RCC 7860 (cell line): ENCODE data around the gene SAP25.

Source experiments
- DNase-seq: peaks from one replicate; pipeline ENCODE4 v3.0.0-alpha.2; 2015; ENCODE audit warnings: low spot score
- FAIRE-seq: peaks from 2 replicates; lab custom pipeline; 2012; peaks lifted over from hg19 to GRCh38; lab: Jason Lieb, UNC

The SAP25 gene

GRCh38 chr7:100598425-100598824 lies 24.7 kb upstream of the SAP25 start:
- FAIRE-seq, result no peak
- DNase-seq, result peak; percentile 5

GRCh38 chr7:100595188-100595587 lies 21.5 kb upstream of the SAP25 start:
- DNase-seq (no peak), FAIRE-seq (no peak)

GRCh38 chr7:100591596-100591995 lies 17.9 kb upstream of the SAP25 start:
- DNase-seq (no peak), FAIRE-seq (no peak)

GRCh38 chr7:100590077-100590737 lies 16.5 kb upstream of the SAP25 start:
- FAIRE-seq, result no peak

GRCh38 chr7:100589341-100589947 lies 15.7 kb upstream of the SAP25 start:
- FAIRE-seq (no peak), DNase-seq (no peak)

More at GRCh38 chr7:100590077-100590737, 16.5 kb upstream of the SAP25 start:
- DNase-seq, result no peak

GRCh38 chr7:100588438-100588837 lies 14.7 kb upstream of the SAP25 start:
- FAIRE-seq (no peak), DNase-seq (peak; percentile 8)

- DNase-seq (peak; percentile 100), FAIRE-seq (peak; percentile 98)
Observed at GRCh38 chr7:100586266-100587025, 12.7 kb upstream of the SAP25 start, which contains the start of gene FBXO24. FBXO24 (plus strand) TSS chr7:100586328; CDS start chr7:100586626, 298 bp downstream.

- DNase-seq, result peak; percentile 11
- no peak for FAIRE-seq
Observed at GRCh38 chr7:100585511-100586265, 12.0 kb upstream of the SAP25 start, which contains the start of gene LRCH4. LRCH4 (minus strand) TSS chr7:100586129; CDS start chr7:100586100, 29 bp downstream.

GRCh38 chr7:100584683-100585510 lies 11.2 kb upstream of the SAP25 start:
- DNase-seq (peak; percentile 47), FAIRE-seq (no peak)

- DNase-seq (no peak), FAIRE-seq (no peak)
Observed at GRCh38 chr7:100584054-100584682, 10.5 kb upstream of the SAP25 start.

- DNase-seq (no peak), FAIRE-seq (no peak)
Observed at GRCh38 chr7:100583132-100584053, 9.7 kb upstream of the SAP25 start.

- DNase-seq (no peak), FAIRE-seq (no peak)
Observed at GRCh38 chr7:100582650-100583049, 8.9 kb upstream of the SAP25 start.

- DNase-seq (no peak), FAIRE-seq (no peak)
Observed at GRCh38 chr7:100582041-100582579, 8.4 kb upstream of the SAP25 start.

- DNase-seq (no peak), FAIRE-seq (no peak)
Observed at GRCh38 chr7:100580466-100581283, 7.0 kb upstream of the SAP25 start.

- FAIRE-seq (no peak), DNase-seq (no peak)
Observed at GRCh38 chr7:100578246-100579183, 4.8 kb upstream of the SAP25 start.

GRCh38 chr7:100577507-100577906 lies 3.8 kb upstream of the SAP25 start:
- FAIRE-seq, result no peak
- DNase-seq, result no peak
